HL-60/S4 (cell line): ENCODE measurements around the gene LRRC17.

ENCODE experiments used
- in situ Hi-C: fragments of 300-500 bp; cut with MboI; formaldehyde crosslinking; loops from 2 replicates; pipeline ENCODE4 v1.14.3; 2022; ENCODE audit warnings: low sequenced_read_pairs

The LRRC17 gene, protein sequence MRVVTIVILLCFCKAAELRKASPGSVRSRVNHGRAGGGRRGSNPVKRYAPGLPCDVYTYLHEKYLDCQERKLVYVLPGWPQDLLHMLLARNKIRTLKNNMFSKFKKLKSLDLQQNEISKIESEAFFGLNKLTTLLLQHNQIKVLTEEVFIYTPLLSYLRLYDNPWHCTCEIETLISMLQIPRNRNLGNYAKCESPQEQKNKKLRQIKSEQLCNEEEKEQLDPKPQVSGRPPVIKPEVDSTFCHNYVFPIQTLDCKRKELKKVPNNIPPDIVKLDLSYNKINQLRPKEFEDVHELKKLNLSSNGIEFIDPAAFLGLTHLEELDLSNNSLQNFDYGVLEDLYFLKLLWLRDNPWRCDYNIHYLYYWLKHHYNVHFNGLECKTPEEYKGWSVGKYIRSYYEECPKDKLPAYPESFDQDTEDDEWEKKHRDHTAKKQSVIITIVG

DNA sequence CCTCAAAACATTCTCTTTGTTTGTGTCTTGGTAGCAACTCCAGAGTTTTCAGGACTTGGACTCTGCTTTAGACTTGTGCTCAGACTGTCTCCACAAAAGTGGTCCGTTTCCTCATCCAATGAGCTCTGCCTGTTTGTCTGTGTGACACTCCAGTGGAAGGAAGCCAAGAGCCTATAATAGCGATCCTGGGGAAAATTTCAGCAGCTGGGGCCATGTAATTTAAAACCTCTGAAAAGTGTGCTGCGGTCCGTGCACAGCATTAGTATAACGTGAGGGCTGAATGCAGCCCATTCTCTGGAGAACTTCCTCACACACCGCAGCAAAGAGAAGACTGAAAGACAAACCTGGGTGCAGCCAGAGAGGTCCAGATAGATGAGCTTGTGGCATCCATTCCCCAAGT lies at the start of gene LRRC17:
Gene LRRC17, plus strand, starts transcription at position 259 of the 400 bp plus-strand sequence. CDS start 20,914 bp downstream, outside the sequence.
- in situ Hi-C loops: no loop called here

DNA sequence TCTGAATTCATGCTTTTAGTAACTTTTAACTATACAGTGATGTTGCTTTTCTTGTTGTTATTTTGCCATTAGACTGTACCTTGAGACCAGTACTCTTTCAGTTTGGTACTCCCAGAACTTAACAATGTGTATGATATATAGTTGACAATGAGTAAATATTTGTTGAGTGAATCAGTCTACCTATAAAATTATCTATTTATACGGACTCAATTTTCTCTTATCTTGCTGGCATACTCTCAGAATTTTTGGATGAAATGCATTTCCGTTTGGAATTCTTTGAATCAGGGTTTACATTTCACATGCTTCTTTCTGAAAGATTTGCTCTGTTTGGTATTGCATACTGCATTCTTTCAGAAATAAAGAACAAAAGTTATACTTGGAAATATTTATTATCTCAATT lies 47.8 kb upstream of the LRRC17 start:
- in situ Hi-C loops: no loop called here

DNA sequence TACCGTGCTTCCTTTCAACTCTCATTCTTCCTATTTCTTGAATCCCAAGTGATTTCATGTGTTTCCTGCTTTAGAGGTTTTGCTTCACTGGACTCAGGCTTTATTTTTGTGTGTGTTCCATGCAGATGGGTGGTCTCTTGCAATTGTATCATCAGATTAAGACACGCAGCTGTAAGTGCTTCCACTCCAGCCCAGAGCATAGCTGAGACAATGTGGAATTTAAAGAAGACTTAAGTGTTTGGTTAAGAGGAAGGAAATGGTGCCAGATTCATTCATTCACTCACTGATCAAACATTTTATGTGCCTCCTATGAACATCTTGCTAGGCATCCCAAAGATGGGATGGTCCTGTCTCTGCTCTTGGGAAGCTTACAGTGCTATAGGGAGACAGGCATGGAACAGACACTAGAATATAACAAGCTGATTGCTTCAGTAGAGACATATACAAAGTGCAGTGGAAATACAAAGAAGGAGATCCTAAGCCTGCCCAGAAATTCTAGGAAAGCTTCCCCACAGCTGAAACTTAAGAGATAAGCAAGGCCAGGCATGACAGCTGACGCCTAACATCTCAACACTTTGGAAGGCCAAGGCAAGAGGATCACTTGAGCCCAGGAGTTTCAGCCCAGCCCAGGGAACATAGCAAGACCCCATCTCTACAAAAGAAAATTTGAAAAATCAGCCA lies 46.1 kb upstream of the LRRC17 start:
- in situ Hi-C loops: no loop called here

DNA sequence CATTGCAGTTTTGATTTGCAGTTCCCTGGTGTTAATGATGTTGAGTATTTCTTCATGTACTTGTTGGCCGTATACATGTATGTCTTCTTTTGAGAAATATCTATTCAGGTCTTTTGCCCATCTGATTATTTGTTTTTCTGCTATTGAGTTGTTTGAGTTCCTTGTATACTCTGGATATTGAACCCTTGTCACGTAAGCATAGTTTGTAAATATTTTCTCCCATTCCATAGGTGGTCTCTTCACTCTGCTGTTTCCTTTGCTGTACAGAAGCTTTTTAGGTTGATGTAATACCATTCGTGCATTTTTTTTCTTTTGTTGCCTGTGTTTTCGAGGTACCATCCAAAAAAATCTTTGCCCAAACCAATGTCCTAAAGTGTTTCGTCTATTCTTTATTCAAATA lies 43.6 kb upstream of the LRRC17 start:
- in situ Hi-C loops: no loop called here

DNA sequence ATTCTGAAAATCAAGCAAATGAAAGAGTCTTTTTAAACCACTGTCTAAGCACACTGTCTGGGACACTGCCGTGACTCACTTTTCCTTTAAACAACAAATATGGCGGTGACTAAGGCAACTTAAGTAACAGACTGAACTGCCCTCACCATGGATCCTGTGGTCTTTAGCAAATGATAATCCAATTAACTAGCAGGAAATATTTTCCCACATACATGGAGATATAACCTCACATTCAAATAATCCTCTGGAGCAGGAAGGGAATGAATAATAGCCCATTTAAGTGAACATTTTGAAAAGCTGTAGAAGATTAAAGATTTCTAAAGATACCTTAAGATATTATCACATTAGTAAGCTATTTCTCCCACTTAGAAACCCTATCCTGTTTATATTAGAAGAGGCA lies 40.3 kb upstream of the LRRC17 start:
- in situ Hi-C loops: no loop called here

DNA sequence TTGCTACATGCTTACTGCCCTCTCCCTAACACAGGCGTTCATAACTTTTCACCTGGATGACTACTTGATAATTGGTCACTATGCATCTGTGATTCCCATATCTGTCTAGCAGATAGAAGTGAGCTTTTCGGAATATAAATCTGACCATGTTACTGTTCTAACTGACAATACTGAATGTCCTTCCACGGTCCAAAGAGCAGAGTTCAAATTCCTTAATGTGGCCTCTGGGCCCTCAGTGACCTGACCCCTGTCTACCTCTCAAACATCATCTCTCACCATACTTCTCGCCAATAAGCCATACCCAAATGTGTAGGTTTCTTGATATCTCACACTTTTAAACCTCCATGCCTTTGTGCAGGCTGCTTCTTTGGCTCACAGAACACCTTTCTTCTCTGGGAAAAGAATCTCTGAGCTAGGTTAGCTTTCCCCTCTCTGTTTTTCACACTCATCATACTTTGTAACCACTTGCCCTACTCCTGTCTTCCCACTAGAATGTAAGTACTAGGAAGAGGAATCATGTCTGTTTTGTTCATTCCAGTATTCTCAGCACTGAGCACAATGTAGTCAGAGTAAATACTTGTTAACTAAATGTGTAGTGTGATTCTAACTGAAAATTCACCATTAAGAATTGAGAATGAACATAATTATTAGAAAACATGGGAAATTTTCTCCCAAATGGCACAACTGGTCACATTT lies 39.2 kb upstream of the LRRC17 start:
- in situ Hi-C loops: no loop called here

DNA sequence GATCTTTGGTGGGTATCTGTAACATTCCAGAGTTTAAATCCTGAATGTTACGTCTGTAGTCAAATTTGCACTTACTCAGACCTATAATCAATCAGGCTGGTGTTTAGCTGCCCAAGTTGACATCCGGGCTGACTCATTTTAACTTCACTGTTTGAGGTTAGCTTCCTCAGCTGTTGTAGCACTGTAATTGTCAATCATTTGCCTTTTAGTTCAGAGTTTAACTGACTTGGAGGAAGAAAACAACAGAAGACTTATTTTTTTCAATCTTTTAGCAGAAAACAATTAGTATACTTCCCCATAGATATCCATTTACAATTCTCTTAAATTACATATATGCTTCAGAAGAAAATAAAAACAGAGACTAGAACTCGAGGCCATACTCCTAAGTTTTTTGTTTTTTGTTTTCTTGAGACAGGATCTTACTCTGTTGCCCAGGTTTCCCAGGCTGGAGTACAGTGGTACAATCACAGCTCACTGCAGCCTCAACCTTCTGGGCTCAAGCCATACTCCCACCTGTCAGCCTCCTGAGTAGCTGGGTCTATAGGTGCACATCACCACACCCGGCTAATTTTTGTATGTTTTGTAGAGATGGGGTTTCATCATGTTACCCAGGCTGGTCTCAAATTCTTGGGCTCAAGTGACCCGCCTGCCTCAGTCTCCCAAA lies 38.5 kb upstream of the LRRC17 start:
- in situ Hi-C loops: no loop called here

DNA sequence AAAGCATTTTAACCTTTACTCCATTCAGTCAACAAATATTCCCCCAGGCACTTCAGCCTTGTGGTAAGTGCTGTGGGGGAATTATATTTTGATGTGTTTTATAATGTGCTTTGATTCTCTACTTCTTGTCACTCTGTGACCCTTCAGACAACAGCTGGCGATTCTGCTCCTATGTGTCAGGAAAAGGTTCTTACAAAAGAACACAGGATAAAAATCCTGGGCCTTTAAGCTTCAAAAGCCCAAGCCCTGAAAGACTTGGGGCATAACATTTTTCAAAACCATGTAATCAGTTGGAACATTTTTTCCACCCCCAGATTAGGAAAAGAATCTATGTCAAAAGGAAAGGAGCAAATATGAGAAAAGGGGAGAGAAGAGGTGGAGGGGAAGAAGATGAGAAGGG lies 37.8 kb upstream of the LRRC17 start:
- in situ Hi-C loops: no loop called here

DNA sequence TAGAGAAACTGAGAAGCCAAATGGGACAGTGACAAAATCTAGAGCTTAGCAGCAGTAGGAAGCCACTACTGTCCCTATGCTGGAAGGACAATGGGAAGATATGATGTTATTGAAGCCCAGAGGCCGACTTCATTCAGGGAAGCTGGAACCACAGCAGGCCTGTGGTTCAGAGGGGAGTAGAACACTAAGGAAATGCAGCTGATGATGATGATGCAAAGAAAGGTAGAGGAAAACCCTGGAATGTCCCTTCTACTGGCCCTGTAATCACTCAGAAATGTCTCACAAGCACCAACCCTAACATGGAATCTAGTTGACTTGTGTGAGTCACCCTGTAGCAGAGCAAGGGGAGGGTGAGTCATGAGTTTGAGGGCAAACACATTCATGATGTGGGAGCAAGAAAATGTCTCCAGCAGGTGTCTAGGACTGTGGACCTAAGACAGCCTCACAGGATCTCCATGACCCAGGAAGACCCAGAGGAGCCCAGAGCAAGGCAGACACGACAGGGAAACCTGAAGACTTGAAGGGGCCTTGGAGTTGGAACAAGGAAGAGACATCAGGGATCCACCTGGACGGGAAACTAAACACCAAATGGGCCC lies 37.0 kb upstream of the LRRC17 start:
- in situ Hi-C loops: no loop called here

DNA sequence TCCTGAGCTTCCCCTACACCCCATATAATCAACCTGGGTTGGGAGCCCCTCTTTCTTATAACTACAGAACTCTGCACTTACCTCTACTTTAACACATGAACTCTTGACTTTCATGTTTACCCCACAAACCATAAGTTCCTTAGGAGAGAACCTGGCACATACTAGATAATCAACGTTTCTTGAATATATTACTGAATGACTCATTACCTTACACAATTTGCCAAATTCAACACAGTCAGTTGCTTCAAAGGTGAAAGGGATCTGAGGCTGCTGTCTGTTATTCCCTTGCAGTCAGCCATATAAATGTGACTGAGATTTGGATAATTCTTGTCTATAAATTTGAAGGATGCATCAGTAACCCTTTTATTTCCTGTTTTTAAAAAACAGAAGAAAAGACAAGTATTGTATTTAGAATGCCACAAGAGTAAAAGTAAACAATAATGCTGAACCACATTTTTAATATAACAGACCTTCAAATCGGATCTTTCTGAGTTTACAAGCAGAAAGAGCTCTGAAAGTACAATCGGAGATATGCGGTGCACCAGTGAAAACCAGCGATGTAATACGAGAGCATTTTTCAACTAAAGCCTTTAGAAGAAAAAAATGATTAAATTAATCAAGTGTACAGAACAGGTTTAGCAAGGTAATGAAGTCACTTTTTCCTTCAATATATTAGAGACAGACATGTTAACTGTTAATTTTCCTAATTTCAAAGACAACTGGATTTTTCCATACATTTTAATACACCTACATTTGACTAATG lies 29.5 kb upstream of the LRRC17 start:
- in situ Hi-C loops: no loop called here

DNA sequence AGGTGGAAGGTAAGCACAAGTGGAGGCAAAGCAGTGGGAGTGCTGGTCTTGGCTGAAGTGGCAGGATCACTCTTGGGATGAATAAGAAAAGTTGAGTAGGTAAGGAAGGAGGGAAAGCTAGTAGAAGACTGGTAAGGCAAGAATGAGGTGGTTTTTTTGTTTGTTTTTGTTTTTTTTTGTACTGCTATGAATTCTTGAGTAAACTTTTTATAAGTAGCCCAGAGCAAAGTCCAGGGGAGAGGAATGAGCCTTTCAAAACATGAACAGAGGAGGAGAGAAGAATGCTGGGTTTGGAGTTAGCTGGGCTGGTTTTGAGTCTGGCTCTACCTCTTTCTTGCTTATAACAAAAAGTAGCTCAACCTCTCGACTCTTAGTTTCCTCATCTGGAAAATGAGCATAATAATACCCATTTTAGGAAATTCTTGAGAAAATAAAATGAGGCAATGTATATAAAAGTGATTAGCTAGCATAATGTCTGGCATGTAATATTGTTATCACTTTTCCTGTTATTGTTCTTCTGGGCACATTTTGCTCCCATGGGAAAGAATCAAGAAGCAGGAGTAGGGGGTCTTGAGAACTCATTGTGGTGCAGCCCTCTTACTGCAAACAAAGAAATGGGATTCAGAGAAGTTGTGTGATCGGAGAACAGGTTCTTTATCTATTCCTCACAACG lies 24.1 kb upstream of the LRRC17 start:
- in situ Hi-C loops: no loop called here

DNA sequence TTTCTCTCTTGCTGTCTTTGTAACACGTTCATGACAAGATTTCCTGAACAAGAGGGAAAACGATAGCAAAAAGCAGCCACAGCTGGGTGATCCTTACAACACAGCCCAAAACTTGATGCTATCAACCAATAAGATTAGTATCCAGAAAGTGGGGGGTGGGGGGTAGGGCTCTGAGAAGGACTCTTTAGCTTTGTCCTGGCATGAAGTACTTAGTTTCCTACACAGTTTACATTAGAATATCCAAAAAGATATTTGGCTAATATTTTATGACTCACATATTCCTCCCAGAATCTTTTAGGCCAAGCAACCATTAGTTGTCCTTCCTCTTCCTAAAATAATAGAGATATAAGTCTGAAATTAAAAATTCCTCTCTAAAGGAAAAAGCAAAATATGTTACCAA lies 22.9 kb upstream of the LRRC17 start:
- in situ Hi-C loops: no loop called here

DNA sequence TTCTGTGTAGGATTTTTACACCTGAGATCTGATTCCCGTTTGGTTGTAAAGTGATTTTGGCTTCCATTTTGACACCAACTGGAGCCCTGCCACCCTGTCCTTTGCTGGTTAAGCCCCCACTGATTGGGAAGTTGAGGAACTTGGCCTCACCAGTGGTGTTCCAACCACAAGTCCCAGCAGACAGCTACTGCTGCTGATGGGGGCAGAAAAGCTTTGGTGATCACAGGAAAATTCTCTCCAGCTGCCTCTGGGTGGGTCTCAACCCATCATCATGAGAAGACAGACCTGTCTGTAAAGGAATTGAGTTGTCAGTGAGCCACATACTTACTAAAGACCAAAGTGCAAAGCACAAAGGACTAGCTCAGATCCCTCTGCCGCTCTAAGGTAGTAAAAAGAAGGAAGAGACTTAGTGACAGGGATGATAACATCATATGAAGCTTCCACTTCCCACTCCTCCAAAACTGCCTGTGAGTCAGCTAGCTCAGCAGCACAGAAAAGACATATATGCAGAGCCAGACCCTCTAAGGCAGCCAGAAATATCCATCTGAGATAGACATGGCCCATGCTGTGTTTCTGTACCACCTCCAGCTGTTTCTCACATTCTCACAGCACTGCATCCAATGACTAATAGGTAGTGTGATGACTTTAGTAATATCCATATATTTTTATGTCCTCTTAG lies 22.4 kb upstream of the LRRC17 start:
- in situ Hi-C loops: no loop called here

DNA sequence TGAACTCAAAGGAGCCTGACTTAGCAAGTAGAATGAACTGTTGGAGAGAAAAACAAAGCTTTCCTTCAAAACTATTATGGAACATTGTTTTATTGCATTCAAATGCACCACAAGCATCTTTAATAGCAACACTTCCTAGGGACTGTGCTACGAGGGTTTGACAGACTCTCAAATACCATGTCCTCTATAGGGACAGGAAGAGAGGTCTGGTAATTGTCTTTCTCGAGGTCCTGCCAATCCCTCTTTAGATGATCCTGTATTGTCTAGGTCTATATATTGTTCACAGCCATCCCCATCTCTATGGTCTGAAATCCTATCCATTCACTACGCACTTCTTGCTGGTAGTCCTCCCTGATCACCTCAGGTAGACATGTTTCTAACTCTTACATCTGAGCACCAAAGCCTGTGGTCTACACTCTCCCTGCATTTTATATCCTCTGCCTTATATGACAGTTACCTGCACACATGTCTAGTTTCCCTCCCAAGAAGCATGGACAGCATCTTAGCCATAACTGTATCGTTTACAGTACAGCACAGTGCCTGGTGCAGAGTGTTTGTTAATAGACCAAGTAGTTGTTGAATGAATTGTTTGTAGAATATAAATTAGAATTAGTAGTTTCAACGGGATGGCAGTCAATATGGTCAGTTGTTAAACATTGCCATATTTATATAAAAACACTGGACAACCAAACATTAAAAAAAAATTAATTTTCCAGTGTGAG lies 21.7 kb upstream of the LRRC17 start:
- in situ Hi-C loops: no loop called here

DNA sequence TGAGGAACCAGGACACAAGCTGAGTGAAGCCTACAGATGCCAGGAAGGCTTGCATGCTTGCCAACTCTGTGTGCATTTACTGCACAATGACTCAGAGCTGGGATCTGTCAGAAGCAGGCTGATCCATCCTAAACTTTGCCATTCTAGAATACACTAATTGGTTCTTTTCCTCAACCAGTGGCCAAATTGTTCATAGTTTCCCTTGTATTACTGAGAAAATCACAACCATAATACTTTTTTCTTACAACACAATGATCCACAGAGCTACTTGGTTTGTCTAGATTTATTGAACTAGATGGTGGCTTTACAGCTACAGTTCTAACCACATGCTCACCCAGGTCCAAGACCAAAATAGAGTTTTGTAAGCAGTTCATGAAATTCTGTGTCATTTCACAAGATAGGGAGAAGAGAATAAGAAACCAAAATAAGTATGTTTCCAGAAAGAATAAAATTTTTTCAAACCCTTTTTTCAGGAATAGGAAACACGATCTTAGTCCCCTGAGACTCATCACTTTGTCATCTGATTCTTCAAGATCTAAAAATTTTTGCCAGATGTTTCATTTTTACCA lies 21.0 kb upstream of the LRRC17 start:
- in situ Hi-C loops: no loop called here

DNA sequence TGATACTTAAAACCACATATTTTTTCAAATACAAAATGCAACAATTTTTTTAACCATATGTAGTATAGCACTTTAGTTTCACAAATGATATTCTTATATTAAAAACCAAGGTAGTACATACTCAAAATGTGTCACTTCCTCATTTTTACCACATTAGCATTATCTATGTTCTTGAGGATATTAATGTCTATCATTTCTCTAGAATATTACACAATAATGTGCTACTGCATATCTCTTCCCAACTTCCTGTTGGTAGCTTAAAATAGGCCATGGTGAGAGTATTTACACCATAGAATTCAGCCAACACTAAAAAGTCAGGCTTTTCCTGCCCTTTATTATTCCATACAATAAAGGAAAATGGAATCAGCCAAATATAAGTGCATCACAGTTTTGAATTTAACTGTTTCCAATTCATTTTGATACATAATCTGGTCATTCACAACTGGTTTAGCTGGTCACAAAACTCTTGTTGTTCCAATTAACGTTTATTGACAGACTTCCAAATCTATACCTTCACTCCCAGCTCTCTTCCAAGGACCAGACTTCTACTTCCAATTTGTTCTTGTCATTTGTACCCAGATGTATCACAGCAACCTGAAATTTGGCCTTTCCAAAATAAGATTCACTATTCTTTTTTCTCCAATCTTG lies 20.0 kb upstream of the LRRC17 start:
- in situ Hi-C loops: no loop called here

DNA sequence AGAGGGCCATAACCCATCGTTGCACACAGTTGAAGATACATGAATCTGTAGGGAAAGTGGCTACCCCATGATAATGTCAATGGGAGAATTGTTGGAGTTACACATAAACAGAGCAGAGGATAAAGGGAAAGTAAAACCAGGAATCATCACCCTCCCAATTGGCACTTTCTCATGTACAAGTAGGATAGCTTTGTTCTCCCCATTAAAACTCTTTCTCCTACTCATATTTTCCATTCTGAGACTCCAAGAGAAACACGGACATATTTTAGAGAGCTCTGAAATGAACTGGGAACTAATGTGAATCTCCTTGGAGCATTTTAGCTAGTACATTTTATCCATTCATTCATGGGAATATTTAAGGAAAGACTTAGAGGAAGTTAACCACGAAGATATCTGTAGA lies 17.2 kb upstream of the LRRC17 start:
- in situ Hi-C loops: no loop called here

DNA sequence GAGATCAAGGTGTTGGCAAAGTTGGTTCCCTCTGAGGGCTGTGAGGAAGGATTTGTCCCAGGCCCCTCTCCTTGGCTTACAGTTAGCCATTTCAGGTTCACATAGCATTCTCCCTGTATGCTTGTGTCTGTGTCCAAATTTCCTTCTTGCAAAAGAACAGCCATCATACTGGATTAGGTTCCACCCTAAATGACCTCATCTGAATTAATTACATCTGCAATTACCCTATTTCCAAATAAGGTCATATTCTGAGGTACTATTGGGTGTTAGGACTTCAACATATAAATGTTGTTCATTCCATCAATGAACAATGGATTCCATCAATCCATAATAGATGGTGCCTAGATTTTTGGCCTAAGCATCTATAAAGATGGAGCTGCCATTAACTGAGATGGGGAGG lies 16.2 kb upstream of the LRRC17 start:
- in situ Hi-C loops: no loop called here
